Measurements from ENCODE around the gene SNUPN.

DNA sequence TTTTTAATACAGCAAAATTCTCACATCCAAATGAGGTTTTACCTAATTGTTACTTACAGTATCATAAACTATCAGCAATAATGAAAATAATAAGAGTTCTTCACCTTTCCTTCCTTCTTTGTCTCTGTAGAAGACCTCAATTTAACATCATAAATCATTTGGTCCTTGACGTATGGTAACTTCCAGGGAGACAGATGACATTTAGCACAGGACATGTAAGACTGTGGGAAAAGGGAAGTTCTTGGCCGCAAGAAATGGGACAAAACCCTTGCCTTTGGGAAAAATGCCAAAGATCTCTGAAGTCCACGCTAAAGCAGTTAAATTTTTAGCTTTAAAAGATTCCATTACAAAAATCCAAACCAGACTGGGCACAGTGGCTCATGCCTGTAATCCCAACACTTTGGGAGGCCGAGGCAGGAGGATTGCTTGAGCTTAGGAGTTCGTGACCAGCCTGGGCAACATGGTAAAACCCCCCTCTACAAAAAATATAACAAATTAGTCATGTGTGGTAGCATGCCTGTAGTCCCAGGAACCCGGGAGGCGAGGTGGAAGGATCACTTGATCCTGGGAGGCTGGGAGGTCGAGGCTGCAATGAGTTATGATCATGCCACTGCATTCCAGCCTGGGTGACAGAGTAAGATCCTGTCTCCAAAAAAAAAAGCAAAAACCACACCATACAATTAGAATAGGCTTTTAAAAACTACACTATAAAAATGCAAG is 55.2 kb downstream of the SNUPN start:
- TF ChIP-seq, protein P1, sequence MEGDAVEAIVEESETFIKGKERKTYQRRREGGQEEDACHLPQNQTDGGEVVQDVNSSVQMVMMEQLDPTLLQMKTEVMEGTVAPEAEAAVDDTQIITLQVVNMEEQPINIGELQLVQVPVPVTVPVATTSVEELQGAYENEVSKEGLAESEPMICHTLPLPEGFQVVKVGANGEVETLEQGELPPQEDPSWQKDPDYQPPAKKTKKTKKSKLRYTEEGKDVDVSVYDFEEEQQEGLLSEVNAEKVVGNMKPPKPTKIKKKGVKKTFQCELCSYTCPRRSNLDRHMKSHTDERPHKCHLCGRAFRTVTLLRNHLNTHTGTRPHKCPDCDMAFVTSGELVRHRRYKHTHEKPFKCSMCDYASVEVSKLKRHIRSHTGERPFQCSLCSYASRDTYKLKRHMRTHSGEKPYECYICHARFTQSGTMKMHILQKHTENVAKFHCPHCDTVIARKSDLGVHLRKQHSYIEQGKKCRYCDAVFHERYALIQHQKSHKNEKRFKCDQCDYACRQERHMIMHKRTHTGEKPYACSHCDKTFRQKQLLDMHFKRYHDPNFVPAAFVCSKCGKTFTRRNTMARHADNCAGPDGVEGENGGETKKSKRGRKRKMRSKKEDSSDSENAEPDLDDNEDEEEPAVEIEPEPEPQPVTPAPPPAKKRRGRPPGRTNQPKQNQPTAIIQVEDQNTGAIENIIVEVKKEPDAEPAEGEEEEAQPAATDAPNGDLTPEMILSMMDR (IDR thresholded peaks at IDR 0.05 in 4 of 5, conservative IDR thresholded peaks at IDR 0.05 in 1 of 5) = no peak
- no peak for TF ChIP-seq POLR2A (IDR thresholded peaks at IDR 0.05)

Data from gastrocnemius medialis (tissue), 4 donors.